ENCODE measurements around the gene PLA2G15.
A peak's percentile ranks its signal among the peaks of the same experiment; 100 is the strongest.

PLA2G15 gene

GRCh38 chr16:68279726-68280558 lies 34.8 kb downstream of the PLA2G15 start:
- H3K36me3 ChIP-seq (ENCODE audit: control insufficient read depth in 2 of 2, insufficient read depth in 1 of 2, low read length in 2 of 2) = peaks cover 16 to 38% of the 10 kb centered on the region in 2 experiments; a peak in 2 of 3 replicates
- no peak overlapping the region for H3K27ac ChIP-seq (ENCODE audit: extremely low read depth, low read depth, low read length)
- no peak overlapping the region for H3K4me3 ChIP-seq (ENCODE audit: low read depth, low read length)
- POLR2A ChIA-PET = interaction anchor here (0.7 kb wide), 1 partner anchor 999 kb away, joined by 3 read pairs; no protein-coding TSS in a partner anchor
- TF ChIP-seq ZNF747 (tag by site-specific recombination; IDR thresholded peaks at IDR 0.05) (no peak), ZNF423 (tag by site-specific recombination; IDR thresholded peaks at IDR 0.05) (no peak), SCRT2 (tag by site-specific recombination; IDR thresholded peaks at IDR 0.05) (peak; percentile 7; the same call in 1 of the 2 replicates), ZEB2 (tag by site-specific recombination; IDR thresholded peaks at IDR 0.05) (no peak), SETDB1 (IDR thresholded peaks at IDR 0.05; ENCODE audit: insufficient read length, low read length) (no peak), BCL11B (tag by site-specific recombination; IDR thresholded peaks at IDR 0.05; ENCODE audit: low read depth) (no peak), CTCF (tag by site-specific recombination; IDR thresholded peaks at IDR 0.05) (no peak)
- TF ChIP-seq, protein P1, sequence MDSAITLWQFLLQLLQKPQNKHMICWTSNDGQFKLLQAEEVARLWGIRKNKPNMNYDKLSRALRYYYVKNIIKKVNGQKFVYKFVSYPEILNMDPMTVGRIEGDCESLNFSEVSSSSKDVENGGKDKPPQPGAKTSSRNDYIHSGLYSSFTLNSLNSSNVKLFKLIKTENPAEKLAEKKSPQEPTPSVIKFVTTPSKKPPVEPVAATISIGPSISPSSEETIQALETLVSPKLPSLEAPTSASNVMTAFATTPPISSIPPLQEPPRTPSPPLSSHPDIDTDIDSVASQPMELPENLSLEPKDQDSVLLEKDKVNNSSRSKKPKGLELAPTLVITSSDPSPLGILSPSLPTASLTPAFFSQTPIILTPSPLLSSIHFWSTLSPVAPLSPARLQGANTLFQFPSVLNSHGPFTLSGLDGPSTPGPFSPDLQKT (IDR thresholded peaks at IDR 0.05; ENCODE audit: borderline replicate concordance, low read depth, low read length) = no peak
- TF ChIP-seq, protein P2, sequence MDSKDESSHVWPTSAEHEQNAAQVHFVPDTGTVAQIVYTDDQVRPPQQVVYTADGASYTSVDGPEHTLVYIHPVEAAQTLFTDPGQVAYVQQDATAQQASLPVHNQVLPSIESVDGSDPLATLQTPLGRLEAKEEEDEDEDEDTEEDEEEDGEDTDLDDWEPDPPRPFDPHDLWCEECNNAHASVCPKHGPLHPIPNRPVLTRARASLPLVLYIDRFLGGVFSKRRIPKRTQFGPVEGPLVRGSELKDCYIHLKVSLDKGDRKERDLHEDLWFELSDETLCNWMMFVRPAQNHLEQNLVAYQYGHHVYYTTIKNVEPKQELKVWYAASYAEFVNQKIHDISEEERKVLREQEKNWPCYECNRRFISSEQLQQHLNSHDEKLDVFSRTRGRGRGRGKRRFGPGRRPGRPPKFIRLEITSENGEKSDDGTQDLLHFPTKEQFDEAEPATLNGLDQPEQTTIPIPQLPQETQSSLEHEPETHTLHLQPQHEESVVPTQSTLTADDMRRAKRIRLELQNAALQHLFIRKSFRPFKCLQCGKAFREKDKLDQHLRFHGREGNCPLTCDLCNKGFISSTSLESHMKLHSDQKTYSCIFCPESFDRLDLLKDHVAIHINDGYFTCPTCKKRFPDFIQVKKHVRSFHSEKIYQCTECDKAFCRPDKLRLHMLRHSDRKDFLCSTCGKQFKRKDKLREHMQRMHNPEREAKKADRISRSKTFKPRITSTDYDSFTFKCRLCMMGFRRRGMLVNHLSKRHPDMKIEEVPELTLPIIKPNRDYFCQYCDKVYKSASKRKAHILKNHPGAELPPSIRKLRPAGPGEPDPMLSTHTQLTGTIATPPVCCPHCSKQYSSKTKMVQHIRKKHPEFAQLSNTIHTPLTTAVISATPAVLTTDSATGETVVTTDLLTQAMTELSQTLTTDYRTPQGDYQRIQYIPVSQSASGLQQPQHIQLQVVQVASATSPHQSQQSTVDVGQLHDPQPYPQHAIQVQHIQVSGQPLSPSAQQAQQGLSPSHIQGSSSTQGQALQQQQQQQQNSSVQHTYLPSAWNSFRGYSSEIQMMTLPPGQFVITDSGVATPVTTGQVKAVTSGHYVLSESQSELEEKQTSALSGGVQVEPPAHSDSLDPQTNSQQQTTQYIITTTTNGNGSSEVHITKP (tag by site-specific recombination; IDR thresholded peaks at IDR 0.05) = no peak
- no peaks in the 10 kb centered on the region for H3K9me3 ChIP-seq (ENCODE audit: control insufficient read depth, insufficient read depth, low read depth, low read length)
- H3K4me1 ChIP-seq (ENCODE audit: control insufficient read depth, insufficient read depth, low read length) = no peaks in the 10 kb centered on the region; the same call in 1 of the 2 replicates
- CTCF ChIA-PET = interaction anchor here (0.6 kb wide), 1 partner anchor 46 kb away, joined by 3 read pairs; no protein-coding TSS in a partner anchor

GRCh38 chr16:68281368-68282063 lies 36.3 kb downstream of the PLA2G15 start:
- POLR2A ChIA-PET = no interaction called here
- Histone ChIP-seq H3K36me3 (ENCODE audit: control insufficient read depth in 2 of 2, insufficient read depth in 1 of 2, low read length in 2 of 2) (peaks cover 24 to 48% of the 10 kb centered on the region in 2 experiments; a peak in 2 of 3 replicates), H3K9me3 (ENCODE audit: control insufficient read depth, insufficient read depth, low read depth, low read length) (no peaks in the 10 kb centered on the region), H3K4me1 (ENCODE audit: control insufficient read depth, insufficient read depth, low read length) (no peaks in the 10 kb centered on the region), H3K4me3 (ENCODE audit: low read depth, low read length) (no peak overlapping the region), H3K27ac (ENCODE audit: extremely low read depth, low read depth, low read length) (no peak overlapping the region)
- CTCF ChIA-PET = no interaction called here
- TF ChIP-seq MYNN (tag by site-specific recombination; IDR thresholded peaks at IDR 0.05; ENCODE audit: borderline replicate concordance) = no peak
- no peak for TF ChIP-seq SETDB1 (IDR thresholded peaks at IDR 0.05; ENCODE audit: insufficient read length, low read length)
- TF ChIP-seq ZNF239 (tag by site-specific recombination; IDR thresholded peaks at IDR 0.05) = no peak

DNA sequence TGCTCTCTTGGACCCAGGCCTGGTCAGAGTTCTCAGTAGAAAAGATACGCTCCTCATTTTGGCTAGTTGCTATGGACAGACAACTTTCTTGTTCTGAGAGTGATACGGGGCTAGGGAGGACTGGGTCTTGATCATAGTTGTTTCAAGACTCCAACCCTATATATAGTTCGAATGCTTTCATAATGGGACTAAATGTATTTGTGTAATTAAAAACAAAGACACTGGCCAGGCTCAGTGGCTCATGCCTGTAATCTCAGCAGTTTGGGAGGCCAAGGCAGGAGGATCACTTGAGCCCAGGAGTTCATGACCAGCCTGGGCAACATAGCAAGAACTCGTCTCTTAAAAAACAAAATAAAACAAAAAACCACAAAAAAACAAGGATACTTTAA lies 36.9 kb downstream of the PLA2G15 start:
- Histone ChIP-seq H3K4me3 (ENCODE audit: low read depth, low read length) (no peak overlapping the region), H3K27ac (ENCODE audit: extremely low read depth, low read depth, low read length) (no peak overlapping the region), H3K4me1 (ENCODE audit: control insufficient read depth, insufficient read depth, low read length) (no peaks in the 10 kb centered on the region), H3K9me3 (ENCODE audit: control insufficient read depth, insufficient read depth, low read depth, low read length) (no peaks in the 10 kb centered on the region), H3K36me3 (ENCODE audit: control insufficient read depth in 2 of 2, insufficient read depth in 1 of 2, low read length in 2 of 2) (peaks cover 20 to 53% of the 10 kb centered on the region in 2 experiments; a peak in 2 of 3 replicates)
- CTCF ChIA-PET = no interaction called here
- POLR2A ChIA-PET = interaction anchor here (1.0 kb wide), 1 partner anchor 8 kb away, joined by 4 read pairs; no protein-coding TSS in a partner anchor
- TF ChIP-seq ZNF274 (IDR thresholded peaks at IDR 0.05; ENCODE audit: low read length) = no peak
- TF ChIP-seq ZNF274 (tag by site-specific recombination; IDR thresholded peaks at IDR 0.05; ENCODE audit: borderline replicate concordance) = no peak
- TF ChIP-seq, protein P3, sequence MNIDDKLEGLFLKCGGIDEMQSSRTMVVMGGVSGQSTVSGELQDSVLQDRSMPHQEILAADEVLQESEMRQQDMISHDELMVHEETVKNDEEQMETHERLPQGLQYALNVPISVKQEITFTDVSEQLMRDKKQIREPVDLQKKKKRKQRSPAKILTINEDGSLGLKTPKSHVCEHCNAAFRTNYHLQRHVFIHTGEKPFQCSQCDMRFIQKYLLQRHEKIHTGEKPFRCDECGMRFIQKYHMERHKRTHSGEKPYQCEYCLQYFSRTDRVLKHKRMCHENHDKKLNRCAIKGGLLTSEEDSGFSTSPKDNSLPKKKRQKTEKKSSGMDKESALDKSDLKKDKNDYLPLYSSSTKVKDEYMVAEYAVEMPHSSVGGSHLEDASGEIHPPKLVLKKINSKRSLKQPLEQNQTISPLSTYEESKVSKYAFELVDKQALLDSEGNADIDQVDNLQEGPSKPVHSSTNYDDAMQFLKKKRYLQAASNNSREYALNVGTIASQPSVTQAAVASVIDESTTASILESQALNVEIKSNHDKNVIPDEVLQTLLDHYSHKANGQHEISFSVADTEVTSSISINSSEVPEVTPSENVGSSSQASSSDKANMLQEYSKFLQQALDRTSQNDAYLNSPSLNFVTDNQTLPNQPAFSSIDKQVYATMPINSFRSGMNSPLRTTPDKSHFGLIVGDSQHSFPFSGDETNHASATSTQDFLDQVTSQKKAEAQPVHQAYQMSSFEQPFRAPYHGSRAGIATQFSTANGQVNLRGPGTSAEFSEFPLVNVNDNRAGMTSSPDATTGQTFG (tag by site-specific recombination; IDR thresholded peaks at IDR 0.05; ENCODE audit: borderline replicate concordance) = no peak
- no peak for TF ChIP-seq ZNF292 (tag by site-specific recombination; IDR thresholded peaks at IDR 0.05; ENCODE audit: borderline replicate concordance, low read depth)
- TF ChIP-seq CTCF (tag by site-specific recombination; IDR thresholded peaks at IDR 0.05) = no peak

All from HEK293 (cell line).